Endometrial microvascular endothelial cells (primary cell): Measurements from ENCODE around the gene PGAM5. TPM values are rescaled to one million over a fixed set of nuclear protein-coding genes. Genes with fewer than 3 reads are reported as not detected.
"Not testable (repeated sequence)": the region's sequence is repeated elsewhere in the genome, so short reads cannot be mapped to it uniquely, and the experiment has no call there.

Experiments
- in situ Hi-C: cut with HindIII; loops from 2 replicates; pipeline ENCODE4 v1.10.0; 2017; ENCODE audit warnings: low sequenced_read_pairs, low pct_unique_long_range_greater_than_20kb; ENCODE audit errors: inconsistent ontology term
- total RNA-seq: library from RNA; depleted of rRNA; stranded (reverse); fragments of >200 nt; gene quantifications from one replicate; pipeline ENCODE4 v1.2.3, GENCODE V29; 2015; ENCODE audit errors: inconsistent ontology term

Gene PGAM5
- total RNA-seq, 1 donor from 2014 or later = 59.4 TPM

DNA sequence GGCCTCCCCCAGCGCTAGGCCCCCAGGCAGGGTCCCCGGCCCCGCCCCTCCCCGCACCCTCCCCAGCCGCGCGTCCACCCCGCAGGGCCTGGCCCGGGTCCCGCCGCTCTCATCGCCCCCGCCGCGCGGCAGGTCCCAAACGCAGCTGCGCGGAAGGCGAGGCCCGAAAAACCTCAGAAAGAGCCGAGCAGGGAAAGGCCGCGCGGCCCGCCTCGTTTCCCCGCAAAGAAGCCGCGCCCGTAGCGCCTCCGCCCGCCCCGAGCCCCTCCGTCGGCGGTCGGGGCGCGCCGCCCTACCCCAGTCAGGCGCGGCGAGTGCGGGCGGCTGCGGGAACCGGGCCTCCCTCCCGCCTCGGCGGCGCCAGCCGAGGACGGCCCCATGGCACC is 23.8 kb upstream of the PGAM5 start:
- in situ Hi-C loops = no loop called here

GRCh38 chr12:132687211-132688164 is 23.2 kb upstream of the PGAM5 start, which contains the start of the genes POLE and PXMP2:
TSS of gene POLE (minus strand) at chr12:132687342. CDS start at chr12:132687315, 27 bp downstream.
TSS of gene PXMP2 (plus strand) at chr12:132687587. CDS start at chr12:132687671, 84 bp downstream.
- in situ Hi-C loops = no loop called here

GRCh38 chr12:132689227-132689626 is 21.4 kb upstream of the PGAM5 start:
- in situ Hi-C loops = no loop called here

- in situ Hi-C loops = no loop called here
Observed at GRCh38 chr12:132690112-132690511, 20.5 kb upstream of the PGAM5 start.

- in situ Hi-C loops = not testable (repeated sequence)
Observed at GRCh38 chr12:132692030-132692429, 18.6 kb upstream of the PGAM5 start.

GRCh38 chr12:132694888-132695287 is 15.8 kb upstream of the PGAM5 start:
- in situ Hi-C loops = not testable (repeated sequence)

- in situ Hi-C loops = no loop called here
Observed at GRCh38 chr12:132695431-132695830, 15.2 kb upstream of the PGAM5 start.

- in situ Hi-C loops = no loop called here
Observed at GRCh38 chr12:132698341-132698740, 12.3 kb upstream of the PGAM5 start.

DNA sequence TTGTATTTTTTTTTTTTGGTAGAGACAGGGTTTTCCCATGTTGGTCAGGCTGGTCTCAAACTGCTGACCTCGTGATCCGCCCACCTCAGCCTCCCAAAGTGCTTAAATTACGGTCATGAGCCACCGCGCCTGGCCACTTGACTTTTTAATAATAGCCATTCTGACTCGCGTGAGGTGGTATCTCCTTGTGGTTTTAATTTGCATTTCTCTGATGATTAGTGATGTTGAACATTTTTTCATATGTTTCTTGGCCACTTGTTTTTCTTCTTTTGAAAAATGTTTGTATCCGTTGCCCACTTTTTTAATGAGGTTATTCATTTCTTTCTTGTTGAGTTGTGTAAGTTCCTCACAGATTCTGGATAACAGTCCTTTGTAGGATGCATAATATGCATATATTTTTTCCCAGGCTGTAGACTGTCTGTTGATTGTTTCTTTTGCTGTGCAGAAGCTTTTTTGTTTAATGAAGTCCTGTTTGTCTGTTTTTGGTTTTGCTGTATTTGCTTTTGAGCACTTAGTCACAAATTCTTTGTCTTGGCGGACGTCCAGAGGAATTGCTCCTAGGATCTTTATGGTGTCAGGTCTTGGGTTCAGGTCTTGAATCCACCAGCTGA is 10.3 kb upstream of the PGAM5 start:
- in situ Hi-C loops = no loop called here

DNA sequence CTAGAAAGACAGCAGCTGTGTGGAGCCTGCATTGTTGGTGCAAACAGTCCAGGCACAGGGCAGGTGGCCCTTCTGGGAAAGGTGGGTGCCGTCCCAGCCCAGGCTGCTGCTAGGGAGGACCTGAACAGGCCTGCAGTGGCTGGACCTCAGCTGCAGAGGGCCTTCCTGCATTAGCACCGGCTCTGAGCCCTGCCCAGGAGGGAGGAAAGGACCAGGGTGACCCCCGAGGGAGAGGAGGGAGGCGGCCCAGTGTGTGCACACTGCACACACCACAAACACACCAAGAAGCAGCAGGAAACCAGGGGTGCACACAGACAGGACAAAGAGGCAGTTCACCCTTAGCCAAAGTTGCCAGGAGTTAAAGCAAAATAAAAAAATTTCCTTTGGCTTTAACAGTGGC is 8.0 kb upstream of the PGAM5 start:
- in situ Hi-C loops = no loop called here

- in situ Hi-C loops = no loop called here
Observed at GRCh38 chr12:132703641-132704040, 7.0 kb upstream of the PGAM5 start.

DNA sequence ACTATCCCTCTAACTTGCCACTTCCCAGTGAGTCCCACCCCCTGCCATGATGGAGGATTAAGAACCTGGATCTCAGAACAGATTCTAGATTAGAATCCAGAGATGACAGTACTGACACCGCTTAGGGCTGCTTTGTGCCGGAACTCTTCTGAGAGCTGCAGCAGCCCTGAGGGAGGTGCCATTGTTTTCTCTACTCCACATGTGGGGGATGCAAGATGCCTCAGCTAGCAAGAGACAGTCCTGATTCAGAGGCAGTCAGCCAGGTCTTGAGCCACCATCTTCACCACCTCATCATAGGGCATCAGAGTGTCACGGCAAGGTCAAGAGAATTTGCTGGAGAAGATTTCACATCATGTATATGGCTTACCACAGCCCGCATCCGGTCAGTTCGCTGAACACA is 3.4 kb upstream of the PGAM5 start:
- in situ Hi-C loops = no loop called here

- in situ Hi-C loops = no loop called here
Observed at GRCh38 chr12:132708150-132708549, 2.5 kb upstream of the PGAM5 start.

- in situ Hi-C loops = no loop called here
Observed at GRCh38 chr12:132710043-132710404, 618 bp upstream of the PGAM5 start.

DNA sequence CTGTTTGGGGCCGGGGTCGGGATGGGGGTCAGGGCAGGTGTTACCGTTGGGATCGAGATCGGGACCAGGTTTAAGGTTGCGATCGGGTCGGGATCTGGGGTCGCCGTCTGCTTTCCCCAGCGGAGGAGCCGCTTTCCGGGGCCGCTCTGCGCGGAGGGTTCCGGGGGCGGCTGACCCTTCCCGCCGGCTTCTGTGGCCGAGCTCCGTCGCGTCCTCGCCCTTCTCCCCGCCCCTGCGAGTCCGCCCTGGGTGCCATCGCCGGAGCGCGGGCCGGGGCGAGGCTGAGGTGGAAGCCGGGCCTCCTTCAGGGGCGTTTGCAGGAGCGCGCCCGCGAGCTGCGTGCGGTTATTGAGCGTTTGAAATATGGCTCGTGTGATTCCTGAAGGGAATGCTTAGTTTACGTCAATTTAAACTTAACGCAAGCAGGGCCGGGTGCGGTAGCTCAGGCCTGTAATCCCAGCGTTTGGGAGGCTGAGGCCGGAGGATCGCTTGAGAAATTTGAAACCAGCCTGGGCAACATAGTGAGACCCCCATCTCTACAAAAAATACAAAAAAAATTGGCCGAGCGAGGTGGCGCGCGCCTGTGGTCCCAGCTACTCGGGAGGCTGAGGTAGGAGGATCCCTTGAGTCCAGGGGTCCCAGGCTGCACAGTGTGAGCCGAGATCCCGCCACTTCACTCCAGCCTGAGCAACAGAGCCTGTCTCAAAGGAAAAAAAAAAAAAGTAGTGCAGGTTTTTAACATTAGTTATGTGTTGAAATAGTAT is 620 bp downstream of the PGAM5 start:
- in situ Hi-C loops = no loop called here

DNA sequence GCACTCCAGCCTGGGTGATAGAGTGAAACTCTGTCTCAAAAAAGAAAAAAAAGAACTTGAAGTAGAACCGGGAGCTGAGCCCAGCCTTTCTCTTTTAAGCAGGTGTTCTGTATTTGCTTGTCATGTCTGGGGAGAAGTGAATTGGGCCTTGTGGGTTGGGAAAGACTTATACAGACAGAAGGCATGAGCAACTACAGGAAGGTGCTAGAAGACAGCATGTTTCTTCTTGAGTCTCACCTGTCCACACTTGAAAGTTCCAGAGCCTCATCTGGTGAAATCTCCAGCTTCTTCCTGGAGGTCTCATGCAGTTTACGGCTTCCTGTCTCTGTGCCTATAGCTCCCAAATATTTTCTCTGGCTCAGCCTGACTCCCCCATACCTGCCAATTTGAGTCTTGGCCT is 2.5 kb downstream of the PGAM5 start:
- in situ Hi-C loops = no loop called here

DNA sequence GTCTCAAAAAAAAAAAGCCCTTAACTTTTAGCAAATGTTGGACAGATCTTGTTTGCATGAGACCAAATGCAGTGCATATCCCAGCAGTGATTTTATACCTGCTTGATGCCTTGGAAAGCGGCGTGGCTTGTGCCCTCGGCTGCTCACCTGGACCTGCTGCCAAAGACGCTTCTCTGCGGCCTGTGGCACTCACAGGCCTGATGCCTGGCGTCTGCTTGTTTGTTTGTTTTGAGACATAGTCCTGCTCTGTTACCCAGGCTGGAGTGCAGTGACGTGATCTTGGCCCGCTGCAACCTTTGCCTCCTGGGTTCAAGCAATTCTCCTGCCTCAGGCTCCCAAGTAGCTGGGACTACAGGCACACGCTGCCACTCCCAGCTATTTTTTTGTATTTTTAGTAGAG is 5.2 kb downstream of the PGAM5 start:
- in situ Hi-C loops = no loop called here

DNA sequence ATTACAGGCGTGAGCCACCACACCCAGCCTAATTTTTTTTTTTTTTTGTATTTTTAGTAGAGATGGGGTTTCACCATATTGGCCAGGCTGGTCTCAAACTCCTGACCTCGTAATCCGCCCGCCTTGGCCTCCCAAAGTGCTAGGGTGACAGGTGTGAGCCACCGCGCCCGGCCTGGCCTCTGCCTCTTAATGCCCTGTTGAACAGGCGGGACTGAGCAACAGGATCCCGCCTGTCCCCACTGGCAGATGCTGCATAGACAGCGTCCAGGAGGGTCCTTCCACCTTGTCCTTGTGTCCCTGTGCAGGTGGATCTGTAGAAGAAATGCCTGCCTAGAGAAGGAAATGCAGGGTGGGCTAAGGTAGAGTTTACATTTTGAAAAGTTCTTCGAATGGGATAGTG is 5.7 kb downstream of the PGAM5 start:
- in situ Hi-C loops = no loop called here

- in situ Hi-C loops = no loop called here
Observed at GRCh38 chr12:132717011-132717410, 6.4 kb downstream of the PGAM5 start.
